ENCODE data around the gene THAP8.
A peak's percentile ranks its signal among the peaks of the same experiment; 100 is the strongest.

The THAP8 gene

DNA sequence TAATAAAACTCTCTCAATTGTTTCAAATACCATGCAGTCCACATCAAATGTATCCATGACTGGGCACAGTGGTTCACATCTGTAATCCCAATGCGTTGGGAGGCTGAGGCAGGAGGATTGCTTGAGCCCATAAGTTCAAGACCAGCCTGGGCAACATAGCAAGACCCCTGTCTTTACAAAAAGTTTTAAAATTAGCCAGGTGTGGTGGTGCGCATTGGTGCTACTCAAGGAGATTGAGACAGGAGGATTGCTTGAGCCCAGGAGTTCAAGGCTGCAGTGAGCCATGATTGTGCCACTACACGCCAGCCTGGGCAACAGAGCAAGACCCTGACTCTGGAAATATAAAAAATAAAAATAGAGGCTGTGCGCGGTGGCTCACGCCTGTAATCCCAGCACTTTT lies 26.4 kb downstream of the THAP8 start:
- DNase-seq, result no peak

DNA sequence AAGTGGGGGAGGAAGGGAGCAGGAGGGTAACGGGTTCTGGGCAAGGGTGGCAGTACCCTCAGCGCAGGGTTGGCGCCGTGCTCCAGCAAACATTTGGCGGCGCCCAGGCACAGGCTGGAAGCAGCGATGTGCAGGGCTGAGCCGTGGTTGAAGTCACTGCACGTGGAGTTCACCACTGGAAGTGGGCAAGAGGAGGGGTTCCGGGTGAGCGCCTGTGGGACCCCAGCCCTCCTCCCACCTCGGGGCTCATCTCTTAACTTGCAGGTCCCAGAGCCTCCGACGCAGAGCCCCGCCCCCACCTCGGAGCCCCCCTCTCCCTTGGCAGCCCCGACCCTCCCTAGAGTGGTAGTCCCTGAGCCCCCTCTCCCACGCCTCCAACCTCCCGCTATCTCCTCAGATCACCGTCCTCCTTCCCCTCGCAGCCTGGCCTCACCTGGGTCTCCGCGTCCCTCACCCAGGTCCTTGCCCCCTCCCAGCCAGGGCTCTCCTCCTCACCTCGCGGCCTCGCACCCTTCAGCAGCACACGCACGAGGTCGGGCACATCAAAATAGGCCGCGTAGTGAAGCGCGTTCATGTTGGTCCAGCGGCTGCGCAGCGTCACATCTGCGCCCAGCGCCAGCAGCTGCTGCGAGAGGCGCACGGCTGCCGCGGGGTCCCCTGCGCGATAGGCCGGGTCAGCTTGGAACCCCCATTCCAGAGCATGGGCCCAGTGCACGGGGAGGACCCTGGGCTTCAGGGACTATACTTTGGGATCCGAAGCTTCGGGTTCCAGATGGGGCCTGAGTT lies 27.8 kb downstream of the THAP8 start:
- no peak for DNase-seq

DNA sequence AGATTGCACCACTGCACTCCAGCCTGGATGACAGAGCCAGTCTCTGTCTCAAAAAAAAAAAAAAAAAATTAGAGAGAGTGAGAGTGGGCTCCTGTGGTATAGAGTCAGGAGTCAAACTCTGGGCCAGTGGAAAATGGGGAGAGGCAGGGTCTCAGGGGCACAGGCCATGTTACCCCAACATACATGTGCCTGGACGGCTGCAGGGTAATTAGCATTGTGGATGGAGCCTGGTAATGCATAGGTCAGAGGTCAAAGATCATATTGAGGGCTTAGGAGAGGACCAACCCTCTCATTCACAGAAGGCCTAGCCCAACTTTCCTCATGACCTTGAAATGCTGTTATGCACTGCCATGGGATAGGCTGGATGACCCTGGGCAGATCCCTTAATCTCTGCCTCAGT lies 28.5 kb downstream of the THAP8 start:
- DNase-seq, result no peak

DNA sequence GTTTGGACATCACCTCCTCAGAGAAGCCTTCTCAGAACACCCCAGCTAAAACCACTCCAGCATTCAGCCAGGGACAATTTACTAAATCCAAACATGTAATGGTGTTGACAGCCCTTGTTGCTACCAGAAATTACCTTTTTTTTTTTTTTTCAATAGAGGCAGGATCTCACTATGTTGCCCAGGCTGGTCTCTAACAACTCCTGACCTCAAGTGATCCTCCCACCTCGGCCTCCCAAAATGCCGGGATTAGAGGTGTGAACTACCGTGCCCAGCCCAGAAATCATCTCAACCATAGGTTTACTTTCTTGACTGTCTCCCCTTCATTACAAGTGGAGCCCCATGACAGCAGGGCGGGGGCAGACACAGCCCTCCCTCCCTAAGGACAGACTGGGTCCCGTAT lies 30.7 kb downstream of the THAP8 start:
- no peak for DNase-seq

DNA sequence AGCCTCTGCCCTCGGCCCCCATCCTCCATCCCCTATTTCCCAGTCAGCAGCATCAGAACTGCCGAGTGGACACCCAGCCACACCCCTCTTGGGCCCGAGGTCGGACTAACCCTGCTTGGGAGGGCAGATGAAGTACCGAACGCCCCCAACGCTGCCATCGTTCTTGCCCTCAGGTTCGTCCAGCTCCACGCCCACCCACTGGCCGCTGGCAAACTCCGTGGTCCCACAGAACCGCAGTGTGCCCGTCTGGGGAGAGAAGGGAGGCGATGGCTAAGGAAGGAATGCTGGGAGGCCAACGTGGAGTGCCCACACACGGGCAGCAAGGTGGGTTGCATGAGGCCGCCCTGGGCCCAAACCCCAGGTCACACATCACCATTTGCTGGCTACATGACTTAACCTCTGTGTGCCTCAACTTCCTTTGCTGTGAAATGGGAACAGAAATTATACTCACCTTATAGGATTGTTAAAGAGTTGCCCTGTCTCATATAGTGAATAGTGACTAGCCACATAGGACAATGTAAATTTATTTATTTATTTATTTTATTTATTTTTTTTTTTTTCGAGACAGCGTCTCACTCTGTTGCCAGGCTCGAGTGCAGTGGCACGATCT lies 34.9 kb downstream of the THAP8 start:
- no peak for DNase-seq

DNA sequence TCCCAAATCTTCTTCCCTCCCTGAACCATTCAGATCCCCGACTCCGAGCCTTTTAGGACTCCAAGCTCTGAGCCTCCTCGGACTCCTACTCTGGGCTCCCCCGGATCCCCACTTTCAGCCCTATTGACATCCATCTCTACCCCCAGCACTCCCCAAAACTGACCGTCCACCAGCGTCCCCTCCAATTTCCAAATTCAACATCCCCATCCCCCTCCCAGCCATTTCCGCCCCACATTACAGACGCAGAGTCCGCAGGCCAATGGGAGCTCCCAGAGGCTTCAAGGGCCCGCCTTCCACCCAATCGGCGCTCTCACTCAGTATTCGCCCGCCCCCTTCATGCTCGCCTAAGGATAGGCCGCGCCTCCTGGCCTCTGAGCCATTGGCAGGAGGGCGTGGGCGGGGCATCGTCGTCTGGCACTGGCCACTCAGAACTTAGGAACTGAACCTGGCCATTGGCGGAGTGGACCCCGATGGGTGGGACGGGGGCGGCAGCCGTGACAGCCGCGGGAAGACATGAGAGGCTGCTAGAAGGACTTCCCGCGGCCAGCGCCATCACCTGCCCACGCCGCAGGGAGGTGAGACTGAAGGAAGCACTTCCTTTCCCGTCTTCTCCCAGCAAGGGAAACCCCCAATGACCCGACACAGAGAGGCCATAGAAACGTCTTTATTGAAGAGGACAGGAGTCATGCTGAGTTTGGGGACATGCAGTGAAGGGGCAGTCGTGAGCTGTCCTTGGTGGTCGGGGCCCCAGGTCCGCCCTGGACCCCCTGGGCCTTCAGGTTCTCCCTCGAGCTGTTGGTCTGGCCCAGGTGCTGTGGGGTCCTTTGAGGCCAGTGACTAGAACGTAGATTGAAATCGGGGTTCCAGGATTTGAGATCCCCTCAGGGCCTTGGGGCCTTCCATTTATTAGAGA lies 39.8 kb downstream of the THAP8 start, which contains the start of gene ALKBH6:
Gene ALKBH6, minus strand, starts transcription at position 202 of the 913 bp plus-strand sequence. CDS start 816 bp downstream, outside the sequence.
- DNase-seq, result peak; percentile 99

DNA sequence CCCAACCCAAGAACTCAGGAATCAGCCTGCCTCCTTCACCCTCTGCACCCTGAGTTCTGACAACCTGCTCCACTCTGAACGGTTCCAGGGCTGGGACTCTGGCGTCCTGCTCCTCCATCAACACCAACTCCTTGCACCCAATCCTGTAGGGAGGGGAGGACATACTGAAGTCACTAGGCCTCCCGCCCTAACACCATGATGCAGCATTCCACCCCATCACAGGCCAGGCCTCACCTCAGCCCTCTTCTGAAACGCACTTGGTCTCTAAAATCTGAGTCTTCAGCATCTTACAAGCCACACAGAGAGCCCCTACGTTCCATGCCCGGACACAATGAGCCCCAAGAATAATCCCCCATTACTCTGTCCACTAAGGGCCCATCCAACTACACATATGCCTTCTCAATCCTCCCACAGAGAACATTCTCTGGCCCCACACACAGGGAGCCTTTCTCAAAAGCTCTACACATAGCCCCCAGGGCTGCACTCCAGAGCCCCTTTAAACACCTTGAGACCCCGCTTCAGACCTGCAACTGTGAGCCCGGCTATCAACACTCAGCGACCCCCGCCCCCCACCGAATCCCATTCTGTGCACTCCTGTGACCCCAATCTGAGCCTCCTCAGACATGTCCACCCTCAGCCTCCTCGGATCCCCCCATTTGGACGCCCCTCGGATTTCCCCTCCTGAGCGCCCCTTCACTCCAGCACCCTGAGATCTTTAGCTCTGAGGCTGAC lies 40.6 kb downstream of the THAP8 start:
- no peak for DNase-seq

DNA sequence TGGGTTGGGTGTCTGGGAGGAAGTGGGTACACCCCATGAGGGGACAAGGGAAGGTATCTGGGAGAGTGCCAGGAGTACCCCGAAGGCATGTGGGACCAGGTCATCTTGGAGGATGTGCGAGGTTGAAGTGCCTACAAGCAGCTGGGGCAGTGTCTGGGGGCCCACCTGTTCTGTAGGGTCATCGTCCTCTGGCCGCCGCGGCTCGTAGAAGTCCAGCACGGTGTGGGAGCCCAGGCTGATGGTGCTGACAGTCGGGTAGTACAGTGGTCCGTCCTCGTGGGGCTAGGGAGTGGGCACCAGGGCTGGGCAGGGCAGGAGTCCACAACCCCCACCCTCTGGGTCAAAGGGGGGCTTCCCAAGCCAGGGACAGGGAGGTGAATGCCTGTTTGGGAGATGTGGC lies 43.7 kb downstream of the THAP8 start:
- DNase-seq, result no peak

DNA sequence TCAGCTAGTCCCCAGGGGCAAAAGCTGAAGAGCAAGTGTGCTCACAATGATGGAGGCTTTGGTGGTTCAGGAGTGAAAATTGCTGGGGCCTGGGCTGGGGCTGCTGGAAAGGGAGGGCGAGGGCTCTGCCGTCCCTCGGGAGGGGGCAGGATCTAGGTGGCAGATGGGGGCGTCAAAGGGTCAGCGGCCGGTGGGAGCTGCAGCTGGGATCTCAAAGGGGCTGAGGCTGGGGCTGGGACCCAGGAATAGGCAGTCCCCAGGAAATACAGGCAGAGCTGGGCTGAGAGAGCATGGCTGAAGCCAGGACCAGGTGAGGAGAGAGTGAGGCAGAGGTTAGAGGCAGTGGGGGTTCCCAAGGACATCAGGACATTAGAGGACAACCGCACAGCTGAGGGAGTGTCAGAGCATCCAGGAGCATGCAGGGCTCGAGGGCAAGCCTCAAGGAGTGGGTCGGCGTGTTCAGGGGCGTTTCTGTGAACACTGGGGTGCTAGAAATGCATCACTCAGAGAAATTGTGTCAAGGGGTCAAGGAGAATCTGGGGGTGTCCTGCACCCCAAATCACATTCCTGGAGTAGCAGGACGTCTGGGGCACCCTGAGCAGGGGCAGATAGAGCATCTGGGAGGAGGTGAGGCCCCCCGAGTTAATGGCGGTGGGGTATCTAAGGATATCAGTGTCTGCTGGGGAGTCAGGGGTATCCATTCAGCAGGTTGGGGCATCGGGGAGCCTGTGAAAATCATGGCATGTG lies 44.3 kb downstream of the THAP8 start:
- no peak for DNase-seq

DNA sequence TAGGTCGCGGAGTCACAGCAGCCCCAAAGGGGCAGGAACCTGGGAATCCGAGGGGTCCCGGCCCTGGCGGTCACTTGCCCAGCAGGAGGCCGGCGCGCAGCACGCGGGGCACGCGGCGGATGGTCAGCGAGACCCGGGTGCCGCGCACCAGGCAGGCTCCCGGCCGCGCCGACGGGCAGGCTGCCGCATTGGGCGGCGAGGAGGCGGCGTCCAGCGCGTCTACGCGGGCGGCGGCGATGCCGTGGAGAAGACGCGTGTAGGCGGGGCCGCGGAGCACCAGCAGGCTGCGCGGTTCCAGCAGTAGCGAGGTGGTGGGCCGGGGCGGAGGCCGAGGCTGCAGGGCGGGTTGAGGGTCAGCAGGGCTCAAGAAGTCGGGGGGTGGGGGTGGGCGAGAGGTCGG lies 44.9 kb downstream of the THAP8 start:
- peak; percentile 13 for DNase-seq

DNA sequence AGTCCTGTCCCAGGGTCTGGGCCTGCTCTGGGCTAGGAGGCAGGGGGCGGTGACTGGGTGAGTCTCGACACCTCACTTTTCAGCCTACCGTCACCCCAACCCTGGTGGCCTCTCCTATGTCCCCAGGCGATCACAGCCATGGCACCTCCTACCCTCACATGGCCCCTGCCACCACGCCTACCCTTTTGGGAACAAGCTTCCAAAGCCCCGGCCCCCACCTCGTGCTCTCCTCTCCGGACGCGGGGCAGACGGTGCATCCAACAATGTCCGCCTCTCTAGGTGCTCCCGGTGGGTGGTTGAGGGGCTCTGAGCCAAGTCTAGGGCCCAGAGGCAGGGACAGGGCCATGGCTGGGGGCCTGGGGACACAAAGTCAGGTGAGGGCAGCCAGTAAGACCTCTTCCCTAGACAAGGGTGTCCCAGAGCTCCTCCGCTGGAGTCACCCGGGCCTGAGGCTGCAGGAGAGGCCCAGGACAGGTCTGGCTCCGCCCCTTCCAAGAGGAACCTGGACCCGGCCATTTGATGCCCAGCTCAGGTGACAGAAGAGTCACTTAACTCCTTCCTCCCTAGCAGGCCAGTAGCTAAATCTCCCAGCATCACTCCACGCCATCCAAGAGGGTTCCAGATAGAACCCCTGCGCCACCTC lies 45.6 kb downstream of the THAP8 start, which contains the start of gene SYNE4:
Gene SYNE4, minus strand, starts transcription at position 478 of the 643 bp plus-strand sequence. Its CDS starts 132 bp downstream, at position 346.
- no peak for DNase-seq

DNA sequence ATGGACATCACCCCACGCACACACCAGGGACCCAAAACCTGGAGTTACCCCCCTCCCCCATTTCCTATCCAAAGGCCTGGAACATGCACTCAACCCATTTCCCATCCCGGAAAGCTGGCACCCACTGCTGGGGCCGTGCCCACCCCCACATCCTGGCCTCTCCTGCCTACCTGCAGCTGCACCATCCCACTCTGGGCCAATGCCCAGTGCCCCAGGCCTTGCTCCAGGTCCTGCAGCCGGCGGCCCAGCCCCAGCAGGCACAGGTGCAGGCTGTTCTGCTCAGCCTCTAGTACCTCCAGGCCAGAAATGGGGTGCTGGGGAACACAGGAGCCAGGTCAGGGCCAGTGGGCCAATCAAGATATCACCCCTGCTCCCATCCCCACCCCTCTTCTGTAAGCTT lies 47.1 kb downstream of the THAP8 start:
- DNase-seq, result no peak

DNA sequence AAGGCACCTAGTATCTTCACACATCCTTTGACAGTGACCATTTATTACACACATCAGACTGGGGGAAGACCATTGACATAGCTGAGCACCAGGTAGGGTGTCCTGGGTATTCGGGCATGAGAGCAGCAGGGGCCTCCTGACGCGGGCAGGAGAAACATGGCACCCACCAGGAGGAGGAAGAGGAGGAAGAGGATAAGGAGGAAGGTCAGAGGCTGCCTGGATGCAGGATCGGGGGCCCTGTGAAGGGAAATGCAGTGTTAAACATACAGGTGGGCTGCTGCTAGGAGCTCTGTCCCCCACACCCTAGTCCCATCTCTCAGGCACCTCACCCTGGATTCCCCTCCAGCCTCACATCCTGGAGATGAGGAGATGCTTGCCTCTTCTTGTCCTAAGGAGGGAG lies 50.8 kb downstream of the THAP8 start:
- DNase-seq, result no peak

DNA sequence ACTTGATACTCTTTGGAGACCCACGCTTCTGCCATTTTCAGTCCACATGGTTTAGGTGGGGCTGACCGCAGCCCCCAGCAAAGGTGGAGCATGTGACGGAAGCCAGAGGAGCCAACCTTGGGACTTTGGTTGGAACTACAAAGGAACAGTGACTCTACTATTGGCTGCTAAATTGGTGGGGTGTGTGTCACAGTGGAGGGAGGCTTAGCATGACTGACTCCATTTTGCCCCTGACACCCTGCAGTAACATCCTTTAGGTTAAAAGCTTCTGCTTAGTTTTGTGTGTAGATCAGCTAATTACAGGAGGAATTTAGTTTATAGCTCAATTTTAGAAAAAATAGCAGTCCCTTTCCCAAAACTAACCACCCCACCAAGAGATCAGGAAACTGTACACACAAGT lies 52.5 kb downstream of the THAP8 start:
- DNase-seq, result no peak

DNA sequence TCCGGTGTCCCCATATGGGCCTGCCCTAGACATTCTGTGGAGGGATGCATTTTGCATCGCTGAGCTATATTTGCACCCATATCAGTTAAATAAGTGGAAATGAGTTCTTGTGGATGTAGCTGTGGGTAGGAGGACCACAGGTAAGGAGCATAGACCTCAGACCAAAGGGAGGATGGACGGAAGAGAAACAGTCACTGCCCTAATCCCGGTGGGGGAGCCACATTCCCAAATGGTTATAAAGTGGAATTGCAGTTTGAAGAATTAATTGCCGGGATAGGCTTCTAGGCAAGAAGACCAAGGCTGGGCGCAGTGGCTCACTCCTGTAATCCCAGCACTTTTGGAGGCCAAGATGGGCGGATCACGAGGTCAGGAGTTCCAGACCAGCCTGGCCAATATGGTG lies 57.3 kb downstream of the THAP8 start:
- DNase-seq, result no peak

DNA sequence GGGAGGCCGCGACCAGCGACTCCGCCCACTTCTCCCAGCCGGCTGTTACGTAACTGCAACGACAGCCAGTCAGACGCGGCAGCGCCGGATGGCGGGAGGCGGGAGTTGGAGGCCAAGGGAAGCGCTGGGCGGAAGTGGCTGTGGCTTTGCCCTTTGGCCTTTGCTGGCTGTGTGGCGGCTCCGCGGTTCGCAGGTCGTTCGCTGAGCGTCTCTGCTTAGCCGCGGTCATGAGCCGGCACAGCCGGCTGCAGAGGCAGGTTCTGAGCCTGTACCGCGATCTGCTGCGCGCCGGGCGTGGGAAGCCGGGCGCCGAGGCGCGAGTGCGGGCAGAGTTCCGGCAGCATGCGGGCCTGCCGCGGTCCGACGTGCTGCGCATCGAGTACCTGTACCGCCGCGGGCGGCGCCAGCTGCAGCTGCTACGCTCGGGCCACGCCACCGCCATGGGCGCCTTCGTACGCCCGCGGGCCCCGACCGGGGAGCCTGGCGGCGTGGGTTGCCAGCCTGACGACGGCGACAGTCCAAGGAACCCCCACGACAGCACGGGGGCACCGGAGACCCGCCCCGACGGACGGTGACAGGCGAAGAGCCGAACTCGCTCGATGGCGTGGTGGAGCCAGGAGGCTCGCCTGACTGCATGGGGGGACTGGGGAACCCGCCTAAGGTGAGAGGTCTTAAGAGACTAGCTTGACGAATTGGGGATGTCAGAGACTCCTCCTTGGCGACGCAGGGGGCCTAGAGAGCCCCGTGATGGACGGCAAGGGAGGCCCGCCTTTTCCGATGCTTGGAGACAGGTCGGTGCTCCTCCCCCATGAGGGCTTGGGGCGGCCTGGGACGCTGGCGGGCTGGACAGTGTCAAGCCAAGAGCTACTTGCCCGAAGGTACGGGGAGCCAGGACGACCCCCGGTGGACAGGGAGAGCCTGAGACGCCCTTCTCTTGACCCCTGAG lies 58.8 kb downstream of the THAP8 start, which contains the start of gene SDHAF1:
Gene SDHAF1, plus strand, starts transcription at position 141 of the 946 bp plus-strand sequence. Its CDS starts 87 bp downstream, at position 228.
- peak; percentile 89 for DNase-seq

DNA sequence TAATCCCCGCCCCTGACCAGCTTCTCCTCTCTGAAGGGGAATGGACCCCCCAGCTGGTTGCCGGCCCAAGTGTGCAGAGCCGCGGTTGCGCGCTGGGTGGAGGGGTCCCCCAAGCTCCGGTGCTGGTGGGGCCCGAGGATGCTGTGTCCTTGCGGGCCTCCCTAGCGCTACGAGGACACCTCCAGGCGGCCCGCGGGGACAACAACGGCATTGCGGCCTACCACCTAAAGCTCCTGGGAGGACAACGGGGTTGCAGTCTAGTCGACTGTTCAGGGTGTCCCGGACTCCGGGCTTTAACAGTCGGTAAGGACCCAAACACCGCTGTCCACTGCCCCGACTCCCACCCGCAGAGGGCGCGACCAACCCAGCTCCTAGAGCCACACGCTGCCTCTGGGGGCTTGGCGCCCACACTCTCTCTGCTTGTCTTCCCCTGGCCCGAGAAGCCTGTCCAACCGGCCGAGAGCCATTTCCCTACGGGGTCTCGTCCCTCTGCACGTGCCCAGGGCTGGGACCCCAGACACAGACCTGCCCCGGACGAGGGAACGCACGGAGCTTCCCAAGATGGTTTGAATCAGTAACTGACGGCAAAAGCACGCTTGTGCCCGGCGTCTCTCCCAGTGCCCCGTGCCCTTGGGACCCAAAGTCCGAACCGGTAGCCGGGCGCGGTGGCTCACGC lies 60.0 kb downstream of the THAP8 start:
- no peak for DNase-seq

DNA sequence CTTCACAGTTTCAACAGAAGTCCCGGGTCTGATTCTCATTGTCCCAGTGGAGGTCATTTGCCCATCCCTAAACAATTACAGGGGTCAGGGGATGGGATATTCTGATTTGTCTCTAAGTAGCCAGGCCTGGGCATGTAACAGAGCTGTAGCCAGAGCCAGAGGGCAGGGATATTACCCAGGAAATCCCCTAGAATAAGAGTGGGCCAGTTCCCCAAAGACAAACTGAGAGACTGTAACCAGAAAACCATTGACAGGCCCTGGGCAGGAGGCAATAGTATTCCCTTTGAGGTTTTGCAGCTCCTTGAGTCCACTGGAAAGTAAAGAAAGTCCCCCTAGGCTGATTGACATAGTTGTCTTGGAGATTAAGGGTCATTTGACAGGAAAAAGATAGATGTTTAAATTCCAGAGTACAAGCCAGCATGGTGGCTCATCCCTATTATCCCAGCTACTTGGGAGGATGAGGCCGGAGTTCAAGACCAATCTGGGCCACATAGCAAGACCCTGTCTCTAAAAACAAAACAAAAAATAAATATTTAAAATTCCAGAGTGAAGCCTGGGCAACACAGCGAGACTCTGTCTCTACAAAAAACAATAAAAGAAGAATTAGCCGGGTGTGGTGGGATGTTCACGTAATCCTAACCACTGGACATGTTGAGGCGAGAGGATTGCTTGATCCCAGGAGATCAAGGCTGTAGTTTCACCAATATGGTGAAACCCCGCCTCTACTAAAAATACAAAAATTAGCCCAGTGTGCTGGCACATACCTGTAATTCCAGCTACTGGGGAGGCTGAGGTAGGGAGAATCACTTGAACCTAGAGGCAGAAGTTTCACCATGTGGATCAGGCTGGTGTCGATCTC lies 60.9 kb downstream of the THAP8 start:
- no peak for DNase-seq

Data from activated effector memory CD4-positive, alpha-beta T cell treated with Interleukin-2 at 50 U/mL for 16 hours (primary cell).